Testis (tissue), 3 donors: Measurements from ENCODE around the gene CYP17A1. TPM values are rescaled to one million over a fixed set of nuclear protein-coding genes. Genes with fewer than 3 reads are reported as not detected.

ENCODE experiments used
- DNase-seq: peaks from one replicate; pipeline ENCODE4 v3.0.0-alpha.2; 2019
- H3K27ac ChIP-seq, 2 donors: fragments of 200-600 bp; sonication (generic); one replicate each; pipeline ENCODE4 v1.5.1; 2019
- H3K27me3 ChIP-seq: fragments of 200-600 bp; sonication (generic); one replicate; pipeline ENCODE4 v1.5.1; 2019
- H3K36me3 ChIP-seq: fragments of 200-600 bp; sonication (generic); one replicate; pipeline ENCODE4 v1.5.1; 2017; ENCODE audit warnings: low read depth; ENCODE audit errors: missing control alignments
- H3K4me1 ChIP-seq: fragments of 200-600 bp; sonication (generic); one replicate; pipeline ENCODE4 v1.5.1; 2019
- H3K4me3 ChIP-seq, 2 donors: fragments of 200-600 bp; sonication (generic); one replicate each; pipeline ENCODE4 v1.5.1; 2017 to 2019
- H3K9me3 ChIP-seq: fragments of 200-600 bp; sonication (generic); one replicate; pipeline ENCODE4 v1.5.1; 2017
- CTCF ChIP-seq, 3 experiments: fragments of 450-650 bp in 2 of 3; fragments of 200-600 bp in 1 of 3; sonication (generic) in 1 of 3; IDR thresholded peaks; one replicate each; pipeline ENCODE4 v1.5.1; 2016 to 2019; ENCODE audit warnings: antibody characterized with exemption in 3 of 3, mild to moderate bottlenecking in 2 of 3, moderate library complexity in 1 of 3
- POLR2A ChIP-seq: fragments of 450-650 bp; IDR thresholded peaks from one replicate; pipeline ENCODE4 v1.6.1; 2017; ENCODE audit warnings: antibody characterized with exemption, mild to moderate bottlenecking, moderate library complexity
- WGBS, 2 donors: methylation state at CpG; one replicate each; pipeline ENCODE4 v1.1.5; 2018; 5-methylcytosine and 5-hydroxymethylcytosine counted together
- intact Hi-C: fragments of 100-400 bp; cut with DNase I; formaldehyde crosslinking; loops from one replicate; pipeline ENCODE4 v1.15.1; 2023; ENCODE audit warnings: low total_unique reads
- polyA plus RNA-seq: library from polyadenylated mRNA; stranded (reverse); fragments of 350-450 nt; fragmentation: Illumina TruSeq; extraction: RNeasy Lipid Tissue Mini Kit (QIAGEN cat#74804); gene quantifications from one replicate; pipeline ENCODE4 v1.2.3, GENCODE V29; 2014; ENCODE audit warnings: low read depth, low replicate concordance; ENCODE audit not compliant: insufficient read depth
- total RNA-seq, 2 donors: library from RNA; depleted of rRNA; stranded (reverse); fragments of >200 nt; gene quantifications; one replicate each; pipeline ENCODE4 v1.2.3, GENCODE V29; 2016

Gene CYP17A1
- total and polyA plus RNA-seq, 3 donors from 2014 or later, result 12.1 to 146 (median 15.1) TPM

- Histone ChIP-seq H3K4me3 (no peak overlapping the region), H3K27me3 (no peaks in the 10 kb centered on the region), H3K36me3 (no peaks in the 10 kb centered on the region), H3K27ac (no peak overlapping the region), H3K9me3 (no peaks in the 10 kb centered on the region), H3K4me1 (peaks cover under 1% of the 10 kb centered on the region)
- no peak for TF ChIP-seq POLR2A
- no peak for TF ChIP-seq CTCF (IDR thresholded peaks at IDR 0.05)
- intact Hi-C loops, result loop anchor here (10.0 kb wide), 1 partner anchor 73 kb away; no protein-coding TSS in a partner anchor
- 63 to 77% methylated on average over 16 of the region's 16 CpGs for WGBS, 2 donors
- no peak for DNase-seq
Measured at GRCh38 chr10:102831322-102832071, 5.7 kb downstream of the CYP17A1 start.

- TF ChIP-seq CTCF (IDR thresholded peaks at IDR 0.05) (no peak), POLR2A (no peak)
- H3K4me1 ChIP-seq, result no peaks in the 10 kb centered on the region
- DNase-seq, result no peak
- no peaks in the 10 kb centered on the region for H3K36me3 ChIP-seq
- intact Hi-C loops, result loop anchor here (10.0 kb wide), 1 partner anchor 103 kb away; no protein-coding TSS in a partner anchor
- no peaks in the 10 kb centered on the region for H3K9me3 ChIP-seq
- H3K4me3 ChIP-seq, result no peak overlapping the region
- H3K27ac ChIP-seq, result no peak overlapping the region
- no peaks in the 10 kb centered on the region for H3K27me3 ChIP-seq
- WGBS, 2 donors, result 79 to 92% methylated on average over 5 of the region's 5 CpGs
Measured at GRCh38 chr10:102827597-102827975, 9.6 kb downstream of the CYP17A1 start.

DNA sequence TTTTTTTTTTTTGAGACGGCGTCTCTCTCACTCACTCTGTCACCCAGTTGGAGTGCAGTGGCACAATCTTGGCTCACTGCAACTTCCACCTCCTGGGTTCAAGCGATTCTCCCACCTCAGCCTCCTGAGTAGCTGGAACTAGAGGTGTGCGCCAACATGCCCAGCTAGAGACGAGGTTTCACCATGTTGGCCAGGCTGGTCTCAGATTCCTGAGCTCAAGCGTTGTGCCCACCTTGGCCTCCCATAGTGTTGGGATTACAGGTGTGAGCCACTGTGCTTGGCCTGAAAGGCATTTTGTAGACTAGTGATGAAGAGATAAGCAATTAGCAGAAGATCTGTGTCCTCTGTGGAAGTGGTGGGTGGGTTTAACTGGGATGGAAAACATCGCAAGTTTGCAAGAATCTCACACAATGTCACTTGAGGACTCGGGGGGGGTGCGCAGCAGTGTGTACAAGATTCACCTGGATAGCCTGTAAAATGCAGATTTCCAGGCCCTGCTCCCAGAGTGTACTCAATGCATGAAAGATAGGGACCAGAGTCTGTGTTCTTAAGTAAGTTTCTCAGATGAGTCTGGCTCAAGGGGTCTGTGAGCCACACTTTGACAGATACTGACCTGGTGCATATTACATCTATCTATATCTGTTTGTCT lies 10.9 kb downstream of the CYP17A1 start:
- Histone ChIP-seq H3K4me1 (no peaks in the 10 kb centered on the region), H3K27me3 (no peaks in the 10 kb centered on the region), H3K4me3 (no peak overlapping the region), H3K9me3 (no peaks in the 10 kb centered on the region), H3K27ac (no peak overlapping the region), H3K36me3 (no peaks in the 10 kb centered on the region)
- WGBS, 2 donors, result 92% methylated on average over 8 to 9 of the region's 9 CpGs
- no peak for TF ChIP-seq POLR2A
- TF ChIP-seq CTCF (IDR thresholded peaks at IDR 0.05), result no peak
- intact Hi-C loops, result loop anchor here (10.0 kb wide), 1 partner anchor 101 kb away; no protein-coding TSS in a partner anchor
- DNase-seq, result no peak

DNA sequence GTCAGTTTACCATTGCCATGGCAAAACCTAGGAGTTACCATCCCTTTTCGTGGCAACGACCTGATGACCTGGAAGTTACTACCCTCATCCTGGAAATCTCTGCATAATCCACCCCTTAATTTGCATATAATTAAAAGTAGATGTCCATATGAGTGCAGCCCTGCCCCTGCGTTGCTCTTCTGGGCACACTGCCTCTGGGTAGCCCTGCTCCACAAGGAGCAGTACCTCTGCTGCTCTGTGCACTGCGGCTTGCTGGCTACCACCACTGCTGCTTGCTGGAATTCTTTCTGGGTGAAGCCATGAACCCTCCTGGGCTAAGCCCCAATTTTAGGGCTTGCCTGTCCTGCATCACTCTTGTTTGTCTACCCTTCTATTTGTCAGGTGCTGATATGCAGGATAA lies 12.5 kb downstream of the CYP17A1 start:
- intact Hi-C loops, result loop anchor here (10.0 kb wide), 1 partner anchor 100 kb away; no protein-coding TSS in a partner anchor
- TF ChIP-seq POLR2A (no peak), CTCF (IDR thresholded peaks at IDR 0.05) (no peak)
- Histone ChIP-seq H3K36me3 (no peaks in the 10 kb centered on the region), H3K4me3 (no peak overlapping the region), H3K4me1 (no peaks in the 10 kb centered on the region), H3K27ac (no peak overlapping the region), H3K9me3 (no peaks in the 10 kb centered on the region), H3K27me3 (no peaks in the 10 kb centered on the region)
- DNase-seq, result no peak
- WGBS, 2 donors, result 85 to 93% methylated on average over 4 of the region's 4 CpGs
